ENCODE data around the gene CA5B.
"Not testable (repeated sequence)": the region's sequence is repeated elsewhere in the genome, so short reads cannot be mapped to it uniquely, and the experiment has no call there.

The CA5B gene

GRCh38 chrX:15749642-15750610 lies 11.9 kb downstream of the CA5B start:
- DNase-seq = no peak

DNA sequence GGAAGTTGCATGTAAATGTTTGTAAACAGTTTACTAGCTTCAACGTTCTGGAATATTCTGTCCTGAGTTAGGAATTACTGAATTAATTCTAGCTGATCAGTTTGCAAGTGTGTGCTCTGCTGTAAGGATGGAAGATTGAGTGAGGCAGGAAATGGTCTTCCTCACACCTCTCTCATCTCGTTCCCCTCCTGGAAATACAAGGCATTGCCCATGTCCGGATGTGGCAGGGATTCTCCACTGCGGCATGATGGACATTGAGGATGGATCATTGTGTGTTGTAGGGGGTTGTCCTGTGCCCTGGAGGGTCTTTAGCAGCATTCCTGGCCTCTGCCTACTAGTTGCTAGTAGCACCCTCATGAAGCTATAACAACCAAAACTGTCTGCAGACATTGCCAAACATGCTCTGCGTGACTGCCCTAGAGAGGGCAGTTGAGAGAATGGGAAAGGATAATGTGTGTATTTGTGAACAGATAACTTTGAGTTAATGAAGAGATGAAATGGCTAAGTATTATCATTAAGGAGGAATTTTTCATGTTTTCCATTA lies 12.6 kb downstream of the CA5B start:
- DNase-seq = no peak

GRCh38 chrX:15751155-15751819 lies 13.2 kb downstream of the CA5B start:
- no peak for DNase-seq

DNA sequence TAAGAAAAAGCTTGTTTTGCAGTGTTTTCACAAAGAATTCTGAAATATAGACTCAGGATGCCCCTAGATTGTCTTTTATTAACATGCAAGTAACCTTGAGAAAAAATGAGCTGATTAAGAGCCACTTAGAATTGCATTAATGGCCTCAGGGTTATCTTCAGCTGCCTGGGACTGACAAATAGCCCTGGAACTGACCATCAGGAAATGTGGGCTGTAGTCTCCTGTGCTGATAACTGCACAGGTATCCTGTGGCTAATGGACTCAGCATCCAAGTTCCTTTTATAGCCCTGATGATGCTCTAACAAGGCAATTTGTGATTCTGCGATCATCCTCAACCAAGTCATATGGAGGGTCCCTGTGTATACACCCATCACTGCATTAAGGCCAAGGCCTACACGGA lies 17.0 kb downstream of the CA5B start:
- DNase-seq = no peak

GRCh38 chrX:15758140-15758539 lies 20.1 kb downstream of the CA5B start:
- no peak for DNase-seq

- DNase-seq = not testable (repeated sequence)
Observed at GRCh38 chrX:15759886-15760285, 21.8 kb downstream of the CA5B start.

DNA sequence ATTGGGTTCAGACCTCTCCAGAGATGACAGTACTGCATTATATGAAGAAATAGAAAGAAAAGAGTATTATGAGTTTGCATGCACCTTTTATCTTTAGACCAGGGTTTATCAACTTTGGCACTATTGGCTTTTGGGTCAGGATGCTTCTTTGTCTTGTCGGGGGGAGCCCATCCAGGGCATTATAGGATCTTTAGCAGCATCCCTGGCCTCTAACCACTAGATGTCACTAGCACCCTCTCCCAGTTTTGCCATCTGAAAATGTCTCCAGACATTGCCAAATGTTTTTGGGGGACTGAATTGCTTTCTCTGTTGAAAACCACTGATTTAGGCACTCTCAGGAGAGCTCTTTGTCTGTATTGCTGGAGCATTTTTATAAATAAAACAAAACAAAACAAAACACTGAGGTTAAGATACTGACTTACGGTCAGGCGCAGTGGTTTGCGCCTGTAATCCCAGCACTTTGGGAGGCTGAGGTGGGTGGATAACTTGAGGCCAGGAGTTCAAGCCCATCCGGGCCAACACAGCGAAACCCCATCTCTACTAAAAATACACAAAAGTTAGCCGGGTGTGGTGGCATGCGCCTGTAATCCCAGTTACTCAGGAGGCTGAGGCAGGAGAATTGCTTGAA lies 23.6 kb downstream of the CA5B start:
- DNase-seq = no peak

GRCh38 chrX:15769300-15769954 lies 31.4 kb downstream of the CA5B start:
- DNase-seq = no peak

DNA sequence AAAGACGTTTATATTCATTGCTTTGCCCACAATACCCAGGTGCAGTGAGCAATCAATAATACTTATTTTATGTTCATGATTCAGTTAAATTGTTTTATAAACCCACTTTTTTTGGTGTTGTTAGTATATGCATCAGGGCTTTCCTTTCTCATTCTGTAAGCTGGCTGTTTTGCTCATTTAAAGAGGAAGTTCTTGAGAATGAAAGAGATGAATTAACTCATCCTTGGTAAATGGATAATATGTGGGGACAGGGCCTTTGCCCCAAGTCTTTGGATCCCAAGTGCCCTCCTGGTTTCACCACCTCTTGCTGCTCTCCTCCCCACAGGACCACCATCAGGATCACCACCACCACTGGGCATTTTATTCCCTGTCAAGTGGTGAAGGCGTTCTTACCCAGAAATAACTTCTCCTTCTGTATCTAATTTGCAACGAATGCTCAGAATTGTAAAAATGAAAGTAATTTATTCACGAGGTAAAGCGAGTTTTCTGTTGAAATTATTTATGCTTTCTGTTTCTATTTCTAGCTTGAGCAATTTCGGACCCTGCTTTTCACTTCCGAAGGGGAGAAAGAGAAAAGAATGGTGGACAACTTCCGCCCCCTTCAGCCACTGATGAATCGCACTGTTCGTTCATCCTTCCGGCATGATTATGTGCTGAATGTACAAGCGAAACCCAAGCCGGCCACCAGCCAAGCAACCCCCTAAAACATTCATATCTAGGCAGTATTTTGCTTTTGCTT lies 44.1 kb downstream of the CA5B start:
- no peak for DNase-seq

- DNase-seq = no peak
Observed at GRCh38 chrX:15785176-15785750, 47.2 kb downstream of the CA5B start.

DNA sequence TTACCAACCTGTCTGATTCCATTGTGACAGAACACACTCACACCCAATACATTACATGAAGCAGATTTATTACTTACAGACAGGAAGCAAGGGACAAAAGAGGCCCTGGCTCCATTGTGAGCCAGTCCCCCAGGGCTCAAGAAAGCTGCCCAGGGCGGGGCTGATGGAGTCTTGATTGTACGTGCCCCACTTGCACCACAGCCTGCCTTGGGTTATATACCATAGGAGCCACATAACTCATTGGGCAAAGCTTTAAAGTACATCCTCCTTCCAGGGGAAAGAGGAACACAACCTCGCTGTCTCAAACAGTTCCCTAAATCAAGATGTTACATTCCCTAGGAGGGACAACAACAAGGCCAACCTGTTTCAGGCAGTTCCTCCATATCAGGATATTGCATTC lies 48.8 kb downstream of the CA5B start:
- DNase-seq = no peak

DNA sequence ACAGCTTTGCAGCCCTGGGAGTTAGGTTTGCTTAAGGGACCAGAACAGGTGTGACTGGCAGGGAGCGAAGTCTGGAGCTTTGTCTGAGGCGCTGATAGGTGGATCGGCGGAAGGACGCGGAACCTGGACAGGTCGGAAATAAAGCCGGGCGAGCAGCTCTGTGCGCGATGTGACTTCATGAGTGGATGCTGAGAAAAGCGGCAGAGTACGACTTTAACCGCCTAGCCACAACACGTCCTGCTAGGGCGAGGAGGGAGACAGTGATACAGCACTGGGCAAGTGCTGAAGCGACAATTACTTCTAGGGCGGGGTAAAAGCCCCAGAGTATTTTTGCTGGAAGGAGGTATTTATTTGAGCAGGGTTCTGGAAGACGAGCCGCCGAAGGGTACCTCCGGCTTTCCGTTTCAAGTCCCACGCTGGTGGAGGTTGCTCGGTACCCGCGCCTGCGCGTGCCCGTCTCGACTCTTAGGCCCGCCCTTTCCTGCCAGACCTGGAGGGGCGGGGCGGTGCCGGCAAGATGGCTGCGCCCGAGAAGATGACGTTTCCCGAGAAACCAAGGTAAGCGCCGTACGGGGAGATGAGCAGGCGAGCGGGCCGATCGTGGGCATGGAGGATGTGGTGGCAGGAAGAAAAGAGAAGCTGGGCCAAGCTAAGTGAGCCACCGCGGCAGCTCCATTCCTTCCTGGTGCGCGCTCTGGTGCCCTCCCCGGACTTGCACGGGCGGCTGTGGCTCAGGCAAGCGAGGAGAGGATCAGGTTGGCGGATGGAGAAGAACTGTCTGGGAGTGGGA lies 52.1 kb downstream of the CA5B start, which contains the start of gene ZRSR2:
Gene ZRSR2 (plus strand): TSS at position 506 of the 790 bp plus-strand sequence. CDS start 12 bp downstream, at position 518.
- DNase-seq = peak; percentile 65

GRCh38 chrX:15790769-15791290 lies 52.8 kb downstream of the CA5B start:
- no peak for DNase-seq

GRCh38 chrX:15797707-15798106 lies 59.6 kb downstream of the CA5B start:
- DNase-seq = no peak

DNA sequence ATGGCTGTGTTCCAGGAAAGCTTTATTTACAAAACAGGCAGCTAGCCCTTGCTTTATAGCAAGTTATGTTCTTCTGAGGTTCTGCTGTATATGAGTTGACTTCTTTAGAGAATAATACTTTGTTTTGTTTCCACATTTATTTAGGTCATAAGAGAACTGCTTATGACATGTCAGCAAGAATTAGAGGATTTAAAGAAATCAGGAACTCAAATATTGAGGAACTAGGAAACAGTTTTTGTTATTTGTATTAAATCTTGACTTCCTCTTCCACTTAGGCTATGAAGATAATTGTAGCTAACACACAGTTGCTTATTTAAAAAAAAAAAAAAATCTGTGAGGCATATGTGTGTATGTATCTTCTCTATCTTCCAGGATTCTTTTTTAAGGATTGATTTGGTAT lies 66.5 kb downstream of the CA5B start:
- no peak for DNase-seq

GRCh38 chrX:15808254-15808653 lies 70.2 kb downstream of the CA5B start:
- DNase-seq = no peak

DNA sequence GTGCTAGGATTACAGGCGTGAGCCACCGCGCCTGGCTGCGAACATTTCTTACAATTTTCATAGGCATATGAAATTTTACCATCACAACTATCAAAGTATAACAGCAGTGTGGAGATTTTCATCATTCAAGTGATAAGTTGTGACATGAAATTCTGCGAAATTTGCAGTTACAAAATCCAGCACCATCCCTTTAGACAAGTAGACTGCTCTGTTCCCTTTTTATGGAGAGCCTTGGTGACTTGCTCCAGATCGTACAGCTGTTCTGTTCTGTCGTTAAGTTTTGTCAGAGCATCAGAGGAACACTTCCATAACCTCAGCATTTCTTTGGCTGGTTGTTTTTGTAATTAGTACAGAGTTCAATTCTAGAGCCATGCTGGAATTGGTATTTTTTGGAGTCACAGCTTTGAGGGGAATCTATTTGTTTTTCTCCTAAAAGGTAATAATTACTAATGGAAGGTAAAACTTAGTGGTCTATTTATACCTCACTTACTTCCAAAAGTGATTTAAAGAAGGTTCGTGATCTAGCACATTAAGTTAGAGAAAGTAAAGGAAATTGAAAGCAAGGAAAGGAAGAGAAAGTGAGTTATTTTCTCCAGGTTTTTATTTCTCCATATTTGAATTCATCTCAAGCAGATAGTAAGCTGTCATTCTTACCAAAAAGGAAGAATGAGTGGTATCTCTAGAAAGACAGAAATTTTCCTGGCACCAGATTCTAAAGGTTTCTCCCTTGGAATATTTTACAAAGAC lies 74.3 kb downstream of the CA5B start:
- no peak for DNase-seq

GRCh38 chrX:15813416-15813815 lies 75.3 kb downstream of the CA5B start:
- no peak for DNase-seq

DNA sequence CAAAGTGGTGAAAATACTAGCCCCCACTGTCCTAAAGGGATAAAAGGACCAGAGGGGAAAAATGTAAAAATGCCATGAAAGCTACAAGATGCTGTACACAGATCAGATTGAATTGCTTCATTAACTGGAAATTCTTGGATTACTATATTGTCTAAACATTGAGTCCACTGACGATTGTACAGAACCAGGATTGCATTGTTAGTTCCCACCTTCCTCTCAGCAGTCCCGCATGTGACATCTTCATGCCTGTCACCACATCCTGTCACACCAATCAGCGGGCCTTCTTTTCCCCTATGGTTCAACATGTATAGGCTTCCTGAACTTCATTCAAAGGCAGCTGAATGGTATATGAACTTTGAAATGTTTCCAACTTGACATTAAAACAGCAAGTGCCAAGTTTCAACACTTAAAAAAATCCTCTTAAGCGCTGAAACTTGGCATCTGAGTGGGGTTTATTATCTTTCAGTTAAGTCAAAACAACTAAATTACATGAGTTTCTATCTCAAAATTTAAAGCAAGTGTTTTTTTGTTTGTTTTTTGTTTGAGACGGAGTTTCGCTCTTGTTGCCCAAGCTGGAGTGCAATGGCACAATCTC lies 76.8 kb downstream of the CA5B start:
- no peak for DNase-seq

All from NCI-H2081 treated with DMSO at 0.1 percent for 48 hours (cell line).